GM20000 (cell line): ENCODE results near the gene WDR49.

ENCODE experiments used
- DNase-seq: peaks from one replicate; pipeline ENCODE4 v3.0.0; 2012; ENCODE audit warnings: low spot score
- CTCF ChIP-seq: IDR thresholded peaks from 2 replicates; pipeline ENCODE4 v1.5.1; 2012; ENCODE audit warnings: mild to moderate bottlenecking, control low read depth; ENCODE audit errors: extremely low read depth, missing control alignments

The WDR49 gene

GRCh38 chr3:167453815-167454214 is 199.9 kb downstream of the WDR49 start:
- no peak for DNase-seq
- no peak for TF ChIP-seq CTCF

- no peak for TF ChIP-seq CTCF
- DNase-seq = no peak
These were observed 202.5 kb downstream of the WDR49 start for GRCh38 chr3:167451282-167451681.

- no peak for DNase-seq
- no peak for TF ChIP-seq CTCF
These were observed 203.1 kb downstream of the WDR49 start for GRCh38 chr3:167450675-167451074.

GRCh38 chr3:167450195-167450594 is 203.5 kb downstream of the WDR49 start:
- no peak for TF ChIP-seq CTCF
- no peak for DNase-seq

GRCh38 chr3:167445491-167445890 is 208.3 kb downstream of the WDR49 start:
- no peak for TF ChIP-seq CTCF
- no peak for DNase-seq

- no peak for TF ChIP-seq CTCF
- no peak for DNase-seq
These were observed 212.5 kb downstream of the WDR49 start for GRCh38 chr3:167441256-167441655.

- TF ChIP-seq CTCF = no peak
- DNase-seq = no peak
These were observed 216.2 kb downstream of the WDR49 start for GRCh38 chr3:167437428-167438139.
